Right lobe of liver (tissue), 4 donors: ENCODE data around the gene CCR5.

Experiments
- POLR2A ChIP-seq: fragments of 450-650 bp; IDR thresholded peaks from one replicate; pipeline ENCODE4 v1.6.1; 2017; ENCODE audit warnings: antibody characterized with exemption, mild to moderate bottlenecking
- TF ChIP-seq, protein P1 (sequence below), 4 donors: fragments of 200-600 bp in 3 of 4; fragments of 450-650 bp in 1 of 4; IDR thresholded peaks; one replicate each; pipeline versions ENCODE4 v1.5.1 to v1.8.0; 2016 to 2022; ENCODE audit warnings: antibody characterized with exemption in 4 of 4, mild to moderate bottlenecking in 2 of 4
- donor health status: DM: no; HTN: no; CAD: no.
- donor health status: DM: no; HTN: no; CAD: no.
- donor health status: DM: no; HTN: yes; CAD: no.

DNA sequence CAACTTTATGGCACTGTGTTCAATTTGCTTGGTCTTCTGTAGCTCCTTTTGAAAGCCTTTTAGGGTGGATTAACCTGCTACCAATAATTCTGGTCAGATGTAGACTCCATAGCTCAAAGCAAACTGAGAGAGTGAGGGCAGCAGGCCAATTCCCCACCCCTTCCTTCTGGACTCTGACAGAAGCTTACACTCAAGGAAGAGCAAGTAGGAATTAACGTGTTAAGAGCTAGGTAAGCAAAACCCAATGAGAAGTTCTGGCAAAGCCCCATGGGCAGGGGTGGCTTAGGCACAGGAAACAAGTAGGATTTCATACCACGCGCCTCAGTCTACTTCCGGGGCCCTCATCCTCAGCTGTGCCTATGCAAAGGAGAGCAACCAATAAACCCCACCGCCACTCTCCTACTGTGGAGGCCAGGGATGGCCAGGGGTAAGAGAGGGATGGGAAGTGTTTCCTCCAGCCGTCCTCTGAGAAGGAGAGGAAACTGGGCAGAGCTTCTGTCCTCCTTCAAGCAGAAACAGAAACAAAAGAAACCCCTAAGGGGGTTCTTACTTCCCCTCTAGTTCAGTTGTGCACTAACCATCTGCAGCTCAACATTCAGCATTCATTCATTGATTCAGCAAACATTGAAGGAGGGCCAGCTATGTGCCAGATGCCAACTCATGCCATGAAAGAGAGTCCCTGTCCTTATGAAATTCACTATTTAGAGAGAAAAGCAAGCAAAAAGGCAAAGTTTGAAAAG is 12.6 kb downstream of the CCR5 start:
- TF ChIP-seq, protein P1, sequence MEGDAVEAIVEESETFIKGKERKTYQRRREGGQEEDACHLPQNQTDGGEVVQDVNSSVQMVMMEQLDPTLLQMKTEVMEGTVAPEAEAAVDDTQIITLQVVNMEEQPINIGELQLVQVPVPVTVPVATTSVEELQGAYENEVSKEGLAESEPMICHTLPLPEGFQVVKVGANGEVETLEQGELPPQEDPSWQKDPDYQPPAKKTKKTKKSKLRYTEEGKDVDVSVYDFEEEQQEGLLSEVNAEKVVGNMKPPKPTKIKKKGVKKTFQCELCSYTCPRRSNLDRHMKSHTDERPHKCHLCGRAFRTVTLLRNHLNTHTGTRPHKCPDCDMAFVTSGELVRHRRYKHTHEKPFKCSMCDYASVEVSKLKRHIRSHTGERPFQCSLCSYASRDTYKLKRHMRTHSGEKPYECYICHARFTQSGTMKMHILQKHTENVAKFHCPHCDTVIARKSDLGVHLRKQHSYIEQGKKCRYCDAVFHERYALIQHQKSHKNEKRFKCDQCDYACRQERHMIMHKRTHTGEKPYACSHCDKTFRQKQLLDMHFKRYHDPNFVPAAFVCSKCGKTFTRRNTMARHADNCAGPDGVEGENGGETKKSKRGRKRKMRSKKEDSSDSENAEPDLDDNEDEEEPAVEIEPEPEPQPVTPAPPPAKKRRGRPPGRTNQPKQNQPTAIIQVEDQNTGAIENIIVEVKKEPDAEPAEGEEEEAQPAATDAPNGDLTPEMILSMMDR (IDR thresholded peaks at IDR 0.05), result no peak
- no peak for TF ChIP-seq POLR2A
